WERI-Rb-1 (cell line): ENCODE results near the gene HSPE1.
"Not testable (repeated sequence)": the region's sequence is repeated elsewhere in the genome, so short reads cannot be mapped to it uniquely, and the experiment has no call there.

Experiments
- DNase-seq: peaks from one replicate; pipeline ENCODE4 v3.0.0-alpha.2; 2020
- H3K27ac ChIP-seq: fragments of 250-450 bp; sonication (Bioruptor Pico); 2 replicates; pipeline ENCODE4 v1.5.1; 2020; ENCODE audit warnings: mild to moderate bottlenecking, moderate library complexity
- H3K27me3 ChIP-seq: fragments of 250-450 bp; sonication (Bioruptor Pico); 2 replicates; pipeline ENCODE4 v1.5.1; 2021; ENCODE audit warnings: mild to moderate bottlenecking, low read depth, moderate library complexity; ENCODE audit not compliant: insufficient read depth, severe bottlenecking
- H3K36me3 ChIP-seq: fragments of 250-450 bp; sonication (Bioruptor Pico); 2 replicates; pipeline ENCODE4 v1.5.1; 2020; ENCODE audit warnings: mild to moderate bottlenecking, moderate library complexity
- H3K4me3 ChIP-seq: 2 replicates; pipeline ENCODE4 v1.5.1; 2011; ENCODE audit warnings: low read depth, mild to moderate bottlenecking, control low read depth, low read length
- H3K9me3 ChIP-seq: fragments of 250-450 bp; sonication (Bioruptor Pico); 2 replicates; pipeline ENCODE4 v1.5.1; 2021; ENCODE audit warnings: mild to moderate bottlenecking, moderate library complexity; ENCODE audit not compliant: severe bottlenecking
- TF ChIP-seq, protein P1 (sequence below): IDR thresholded peaks from 2 replicates; pipeline ENCODE4 v1.5.1; 2011; ENCODE audit warnings: low read depth, mild to moderate bottlenecking, control low read depth, inconsistent platforms, low read length

HSPE1 gene

GRCh38 chr2:197538412-197538811 lies 38.2 kb downstream of the HSPE1 start:
- H3K9me3 ChIP-seq = no peaks in the 10 kb centered on the region
- H3K36me3 ChIP-seq = peaks cover 60% of the 10 kb centered on the region
- TF ChIP-seq, protein P1, sequence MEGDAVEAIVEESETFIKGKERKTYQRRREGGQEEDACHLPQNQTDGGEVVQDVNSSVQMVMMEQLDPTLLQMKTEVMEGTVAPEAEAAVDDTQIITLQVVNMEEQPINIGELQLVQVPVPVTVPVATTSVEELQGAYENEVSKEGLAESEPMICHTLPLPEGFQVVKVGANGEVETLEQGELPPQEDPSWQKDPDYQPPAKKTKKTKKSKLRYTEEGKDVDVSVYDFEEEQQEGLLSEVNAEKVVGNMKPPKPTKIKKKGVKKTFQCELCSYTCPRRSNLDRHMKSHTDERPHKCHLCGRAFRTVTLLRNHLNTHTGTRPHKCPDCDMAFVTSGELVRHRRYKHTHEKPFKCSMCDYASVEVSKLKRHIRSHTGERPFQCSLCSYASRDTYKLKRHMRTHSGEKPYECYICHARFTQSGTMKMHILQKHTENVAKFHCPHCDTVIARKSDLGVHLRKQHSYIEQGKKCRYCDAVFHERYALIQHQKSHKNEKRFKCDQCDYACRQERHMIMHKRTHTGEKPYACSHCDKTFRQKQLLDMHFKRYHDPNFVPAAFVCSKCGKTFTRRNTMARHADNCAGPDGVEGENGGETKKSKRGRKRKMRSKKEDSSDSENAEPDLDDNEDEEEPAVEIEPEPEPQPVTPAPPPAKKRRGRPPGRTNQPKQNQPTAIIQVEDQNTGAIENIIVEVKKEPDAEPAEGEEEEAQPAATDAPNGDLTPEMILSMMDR = no peak
- H3K27me3 ChIP-seq = no peaks in the 10 kb centered on the region
- H3K27ac ChIP-seq = no peak overlapping the region
- no peak overlapping the region for H3K4me3 ChIP-seq
- no peak for DNase-seq

- no peak for DNase-seq
- H3K4me3 ChIP-seq = no peak overlapping the region
- H3K36me3 ChIP-seq = peaks cover 66% of the 10 kb centered on the region
- TF ChIP-seq, protein P1 = no peak
- H3K27me3 ChIP-seq = no peaks in the 10 kb centered on the region
- no peak overlapping the region for H3K27ac ChIP-seq
- no peaks in the 10 kb centered on the region for H3K9me3 ChIP-seq
Observed at GRCh38 chr2:197539734-197540133, 39.6 kb downstream of the HSPE1 start.

DNA sequence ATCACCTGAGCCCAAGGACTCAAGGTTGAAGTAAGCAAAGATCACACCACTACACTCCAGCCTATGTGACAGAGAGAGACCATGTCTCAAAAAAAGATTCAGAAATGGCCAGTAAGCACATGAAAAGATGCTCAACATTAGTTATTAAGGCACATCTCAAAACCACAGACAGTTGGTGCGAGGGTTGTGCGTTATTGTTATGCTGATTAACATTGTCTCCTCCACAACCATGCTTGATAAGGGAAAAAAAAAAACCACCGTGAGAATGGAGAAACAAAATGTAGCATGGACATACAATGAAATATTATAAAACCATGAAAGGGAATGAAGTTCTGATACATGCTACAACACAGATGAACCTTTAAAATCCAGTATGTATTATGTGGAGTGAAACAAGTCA lies 43.0 kb downstream of the HSPE1 start:
- no peaks in the 10 kb centered on the region for H3K27me3 ChIP-seq
- peaks cover 66% of the 10 kb centered on the region for H3K36me3 ChIP-seq
- TF ChIP-seq, protein P1 = no peak
- DNase-seq = no peak
- H3K27ac ChIP-seq = no peak overlapping the region
- H3K4me3 ChIP-seq = no peak overlapping the region
- H3K9me3 ChIP-seq = no peaks in the 10 kb centered on the region

DNA sequence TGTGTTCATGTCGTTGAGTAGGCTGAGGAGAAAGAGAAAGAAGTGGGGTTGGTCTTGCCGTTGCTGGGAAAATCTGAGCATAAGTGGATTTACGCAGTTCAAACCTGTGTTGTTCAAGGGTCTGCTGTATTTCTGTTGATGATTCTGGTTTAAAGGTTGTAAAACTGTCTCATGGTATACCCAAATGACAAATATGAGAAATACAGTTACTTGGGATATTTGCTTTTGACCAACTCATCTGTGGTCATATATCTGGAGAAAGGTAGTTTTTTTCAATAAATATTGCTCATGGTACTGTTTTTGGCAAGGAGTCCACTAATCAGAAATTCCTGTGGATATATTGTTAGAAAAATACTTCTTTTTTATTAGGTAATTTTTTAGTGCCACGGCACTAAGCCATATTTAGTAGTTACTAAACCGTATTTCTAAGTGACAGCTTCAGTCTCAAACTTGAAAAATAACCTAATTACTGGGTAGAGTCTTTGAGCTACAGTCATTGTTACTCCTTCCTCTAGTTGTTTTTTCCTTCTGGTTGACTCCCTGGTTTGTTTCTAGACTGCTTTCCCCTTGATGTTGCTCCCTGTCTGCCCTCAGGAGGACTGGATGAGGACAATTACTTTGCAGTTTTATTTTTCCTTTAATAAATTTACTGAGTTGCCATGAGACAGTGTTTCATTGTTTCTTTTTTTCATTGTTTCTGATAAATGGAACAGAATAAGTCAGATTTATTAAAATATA lies 47.2 kb downstream of the HSPE1 start:
- TF ChIP-seq, protein P1 = no peak
- Histone ChIP-seq H3K9me3 (no peaks in the 10 kb centered on the region), H3K4me3 (no peak overlapping the region), H3K36me3 (peaks cover 59% of the 10 kb centered on the region), H3K27ac (no peak overlapping the region), H3K27me3 (no peaks in the 10 kb centered on the region)
- no peak for DNase-seq

DNA sequence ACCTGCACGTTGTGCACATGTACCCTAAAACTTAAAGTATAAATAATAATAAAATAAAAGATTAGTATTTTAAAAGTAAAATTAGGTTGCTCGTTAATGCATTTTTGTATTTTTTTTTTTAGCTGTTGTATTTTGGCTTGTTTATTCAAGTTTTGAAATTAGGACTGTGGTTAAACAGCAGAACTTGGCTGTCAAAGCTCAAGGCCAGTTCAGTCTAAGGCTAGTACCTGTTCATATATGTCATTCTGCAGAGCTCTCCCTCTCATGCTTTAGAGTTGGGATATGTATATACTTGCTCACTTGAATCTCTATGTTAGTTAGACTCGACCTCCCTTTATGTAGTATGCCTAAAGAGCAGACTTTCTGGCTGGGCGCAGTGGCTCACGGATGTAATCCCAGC lies 48.4 kb downstream of the HSPE1 start:
- H3K27me3 ChIP-seq = no peaks in the 10 kb centered on the region
- H3K9me3 ChIP-seq = no peaks in the 10 kb centered on the region
- no peak for DNase-seq
- H3K27ac ChIP-seq = no peak overlapping the region
- TF ChIP-seq, protein P1 = no peak
- no peak overlapping the region for H3K4me3 ChIP-seq
- H3K36me3 ChIP-seq = peaks cover 62% of the 10 kb centered on the region

GRCh38 chr2:197551260-197551659 lies 51.1 kb downstream of the HSPE1 start:
- peaks cover 48% of the 10 kb centered on the region for H3K36me3 ChIP-seq
- not testable (repeated sequence) for H3K9me3 ChIP-seq, DNase-seq, H3K27ac ChIP-seq, H3K27me3 ChIP-seq, H3K4me3 ChIP-seq
